ENCODE results near the gene KLHL8. TPM values are rescaled to one million over a fixed set of nuclear protein-coding genes. Genes with fewer than 3 reads are reported as not detected.
"Not testable (repeated sequence)": the region's sequence is repeated elsewhere in the genome, so short reads cannot be mapped to it uniquely, and the experiment has no call there.

Gene KLHL8
- total and polyA plus RNA-seq, 9 donors, result 7.9 to 13.9 (median 11.2) TPM

DNA sequence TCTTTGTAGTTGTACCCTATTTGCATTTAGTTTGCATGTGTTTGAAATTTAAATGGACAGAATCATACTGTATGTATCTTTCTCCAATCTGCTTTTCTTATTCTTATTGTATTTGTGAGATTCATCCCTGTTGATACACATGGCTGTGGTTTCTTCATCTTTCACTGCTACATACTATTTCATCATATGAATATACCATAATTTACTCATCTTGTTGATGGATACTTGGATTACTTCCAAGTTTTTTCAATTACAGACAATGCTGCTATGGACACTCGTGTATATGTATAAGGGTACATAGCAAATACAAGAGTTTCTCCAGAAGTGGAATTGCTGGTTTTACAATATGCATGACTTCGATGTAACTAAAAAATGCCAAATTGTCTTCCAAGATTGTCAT, 11.8 kb upstream of the KLHL8 start:
- no peak for DNase-seq
- no CpG with 5 or more reads among the region's 2 CpGs for whole genome bisulfite sequencing (ENCODE audit: insufficient coverage)
- H3K4me1 ChIP-seq (ENCODE audit: control insufficient read depth, insufficient read depth, low read length), result no peaks in the 10 kb centered on the region
- no peak overlapping the region for H3K4me3 ChIP-seq (ENCODE audit: low read length)
- no peaks in the 10 kb centered on the region for H3K36me3 ChIP-seq (ENCODE audit: control insufficient read depth, insufficient read depth, low read length)
- H3K27me3 ChIP-seq (ENCODE audit: control insufficient read depth, insufficient read depth, low read length), result no peaks in the 10 kb centered on the region
- H3K27ac ChIP-seq (ENCODE audit: low read length), result no peak overlapping the region
- no peaks in the 10 kb centered on the region for H3K9me3 ChIP-seq (replicated peaks; ENCODE audit: control insufficient read depth, low read depth, low read length)

- Histone ChIP-seq H3K4me3 (ENCODE audit: low read length) (no peak overlapping the region), H3K27me3 (ENCODE audit: control insufficient read depth, insufficient read depth, low read length) (no peaks in the 10 kb centered on the region), H3K36me3 (ENCODE audit: control insufficient read depth, insufficient read depth, low read length) (no peaks in the 10 kb centered on the region), H3K27ac (ENCODE audit: low read length) (no peak overlapping the region), H3K9me3 (replicated peaks; ENCODE audit: control insufficient read depth, low read depth, low read length) (no peaks in the 10 kb centered on the region), H3K4me1 (ENCODE audit: control insufficient read depth, insufficient read depth, low read length) (no peaks in the 10 kb centered on the region)
- DNase-seq, result no peak
- 81% methylated on average over 4 of the region's 6 CpGs for WGBS (ENCODE audit: insufficient coverage)
These were observed 10.4 kb upstream of the KLHL8 start for GRCh38 chr4:87230806-87231205.

- Histone ChIP-seq H3K36me3 (ENCODE audit: control insufficient read depth, insufficient read depth, low read length) (no peaks in the 10 kb centered on the region), H3K9me3 (replicated peaks; ENCODE audit: control insufficient read depth, low read depth, low read length) (no peaks in the 10 kb centered on the region), H3K27ac (ENCODE audit: low read length) (no peak overlapping the region), H3K4me1 (ENCODE audit: control insufficient read depth, insufficient read depth, low read length) (no peaks in the 10 kb centered on the region), H3K27me3 (ENCODE audit: control insufficient read depth, insufficient read depth, low read length) (no peaks in the 10 kb centered on the region), H3K4me3 (ENCODE audit: low read length) (no peak overlapping the region)
- 70% methylated on average over 2 of the region's 3 CpGs for WGBS (ENCODE audit: insufficient coverage)
- no peak for DNase-seq
These were observed 9.6 kb upstream of the KLHL8 start for GRCh38 chr4:87229979-87230378.

GRCh38 chr4:87228262-87228860, 7.9 kb upstream of the KLHL8 start:
- no peak for DNase-seq
- 100% methylated on average over 1 of the region's 2 CpGs for WGBS (ENCODE audit: insufficient coverage)
- no peaks in the 10 kb centered on the region for H3K27me3 ChIP-seq (ENCODE audit: control insufficient read depth, insufficient read depth, low read length)
- no peaks in the 10 kb centered on the region for H3K36me3 ChIP-seq (ENCODE audit: control insufficient read depth, insufficient read depth, low read length)
- no peaks in the 10 kb centered on the region for H3K4me1 ChIP-seq (ENCODE audit: control insufficient read depth, insufficient read depth, low read length)
- no peak overlapping the region for H3K27ac ChIP-seq (ENCODE audit: low read length)
- H3K9me3 ChIP-seq (replicated peaks; ENCODE audit: control insufficient read depth, low read depth, low read length), result no peaks in the 10 kb centered on the region
- H3K4me3 ChIP-seq (ENCODE audit: low read length), result no peak overlapping the region

DNA sequence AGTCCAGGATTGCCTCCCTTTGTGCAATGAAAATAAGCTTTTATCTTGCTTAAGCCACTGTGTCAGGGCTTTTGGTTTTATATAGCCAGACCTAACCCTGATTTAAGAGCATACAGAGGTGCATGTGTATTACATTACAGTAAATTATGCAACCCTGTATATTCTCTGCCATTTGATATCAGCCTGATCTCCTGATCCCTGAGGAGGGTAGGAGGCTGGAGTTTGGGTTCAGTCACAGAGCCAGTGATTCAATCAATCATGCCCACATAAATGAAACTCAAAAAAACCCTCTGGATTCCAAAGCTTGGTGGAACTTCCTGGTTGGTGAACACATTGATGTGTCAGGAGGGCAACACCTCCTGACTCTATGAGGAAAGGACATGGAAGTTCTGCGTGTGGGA, 7.3 kb upstream of the KLHL8 start:
- H3K4me1 ChIP-seq (ENCODE audit: control insufficient read depth, insufficient read depth, low read length), result no peaks in the 10 kb centered on the region
- no peaks in the 10 kb centered on the region for H3K27me3 ChIP-seq (ENCODE audit: control insufficient read depth, insufficient read depth, low read length)
- WGBS (ENCODE audit: insufficient coverage), result no CpG with 5 or more reads among the region's 1 CpG
- no peak overlapping the region for H3K27ac ChIP-seq (ENCODE audit: low read length)
- no peak for DNase-seq
- no peaks in the 10 kb centered on the region for H3K36me3 ChIP-seq (ENCODE audit: control insufficient read depth, insufficient read depth, low read length)
- H3K4me3 ChIP-seq (ENCODE audit: low read length), result no peak overlapping the region
- H3K9me3 ChIP-seq (replicated peaks; ENCODE audit: control insufficient read depth, low read depth, low read length), result no peaks in the 10 kb centered on the region

DNA sequence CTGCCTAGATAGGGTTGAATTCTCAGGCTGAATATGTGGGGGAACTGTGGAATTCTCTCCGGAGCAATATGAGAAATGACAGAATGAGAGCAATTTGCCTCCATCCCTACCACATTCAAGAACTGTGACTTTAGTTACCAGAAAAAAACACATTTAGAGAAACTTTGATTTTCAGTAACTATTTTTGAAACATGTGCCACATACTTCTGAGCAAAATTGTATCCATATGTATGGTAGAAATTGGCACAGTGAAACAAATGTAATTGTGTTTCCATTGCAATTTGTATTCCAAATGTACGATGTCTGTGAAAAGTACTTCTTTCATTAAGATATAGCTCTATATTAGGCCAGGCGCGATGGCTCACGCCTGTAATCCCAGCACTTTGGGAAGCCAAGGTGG, 5.5 kb upstream of the KLHL8 start:
- no CpG with 5 or more reads among the region's 5 CpGs for WGBS (ENCODE audit: insufficient coverage)
- H3K4me3 ChIP-seq (ENCODE audit: low read length), result no peak overlapping the region
- no peaks in the 10 kb centered on the region for H3K27me3 ChIP-seq (ENCODE audit: control insufficient read depth, insufficient read depth, low read length)
- H3K27ac ChIP-seq (ENCODE audit: low read length), result no peak overlapping the region
- H3K36me3 ChIP-seq (ENCODE audit: control insufficient read depth, insufficient read depth, low read length), result no peaks in the 10 kb centered on the region
- peaks cover 1% of the 10 kb centered on the region for H3K4me1 ChIP-seq (ENCODE audit: control insufficient read depth, insufficient read depth, low read length)
- no peak for DNase-seq
- H3K9me3 ChIP-seq (replicated peaks; ENCODE audit: control insufficient read depth, low read depth, low read length), result no peaks in the 10 kb centered on the region

DNA sequence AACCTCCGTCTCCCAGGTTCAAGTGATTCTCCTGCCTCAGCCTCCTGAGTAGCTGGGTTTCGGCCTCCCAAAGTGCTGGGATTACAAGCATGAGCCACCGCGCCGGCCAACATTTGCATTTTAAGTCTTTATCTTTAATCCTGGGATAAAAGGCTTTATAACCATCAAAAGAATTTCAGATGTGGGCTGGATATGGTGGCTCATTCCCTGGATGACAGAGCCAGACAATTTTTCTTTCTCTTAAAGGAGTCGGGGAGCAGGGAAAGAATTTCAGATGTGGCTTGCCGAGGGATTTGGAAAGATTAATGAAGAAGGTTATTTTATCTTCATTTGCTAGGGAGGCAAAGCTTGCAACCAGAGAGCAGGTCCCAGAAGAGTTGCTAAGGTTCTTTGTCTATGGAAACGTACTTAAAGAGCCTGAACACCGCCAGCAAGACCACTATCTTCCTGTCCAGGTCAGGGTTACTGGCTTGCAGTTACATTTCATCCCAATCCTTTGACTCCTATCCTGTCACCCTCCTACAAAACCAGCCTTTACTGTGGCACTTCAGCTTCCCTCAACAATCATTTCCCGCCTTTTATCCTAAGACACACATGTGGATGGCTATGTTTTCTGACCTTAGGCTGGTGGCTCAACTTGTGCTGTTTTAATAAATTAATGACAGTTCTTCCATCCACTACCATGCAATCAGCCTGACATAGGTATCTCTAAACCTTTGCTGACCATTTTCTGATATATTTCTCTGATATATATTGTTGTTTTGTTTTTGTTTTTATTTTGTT, 3.9 kb upstream of the KLHL8 start:
- 64% methylated on average over 4 of the region's 10 CpGs for WGBS (ENCODE audit: insufficient coverage)
- Histone ChIP-seq H3K4me1 (ENCODE audit: control insufficient read depth, insufficient read depth, low read length) (peaks cover 4% of the 10 kb centered on the region), H3K27ac (ENCODE audit: low read length) (no peak overlapping the region), H3K27me3 (ENCODE audit: control insufficient read depth, insufficient read depth, low read length) (no peaks in the 10 kb centered on the region), H3K9me3 (replicated peaks; ENCODE audit: control insufficient read depth, low read depth, low read length) (no peaks in the 10 kb centered on the region), H3K36me3 (ENCODE audit: control insufficient read depth, insufficient read depth, low read length) (no peaks in the 10 kb centered on the region), H3K4me3 (ENCODE audit: low read length) (no peak overlapping the region)
- no peak for DNase-seq

GRCh38 chr4:87219632-87220093, 755 bp downstream of the KLHL8 start:
- H3K36me3 ChIP-seq (ENCODE audit: control insufficient read depth, insufficient read depth, low read length), result no peaks in the 10 kb centered on the region
- peak; percentile 69 for DNase-seq
- H3K9me3 ChIP-seq (replicated peaks; ENCODE audit: control insufficient read depth, low read depth, low read length), result no peaks in the 10 kb centered on the region
- peak overlapping the region; percentile 99 for H3K4me3 ChIP-seq (ENCODE audit: low read length)
- H3K27me3 ChIP-seq (ENCODE audit: control insufficient read depth, insufficient read depth, low read length), result no peaks in the 10 kb centered on the region
- peak overlapping the region; percentile 98 for H3K27ac ChIP-seq (ENCODE audit: low read length)
- 0% methylated on average over 40 of the region's 40 CpGs for WGBS (ENCODE audit: insufficient coverage)
- peaks cover 7% of the 10 kb centered on the region for H3K4me1 ChIP-seq (ENCODE audit: control insufficient read depth, insufficient read depth, low read length)

DNA sequence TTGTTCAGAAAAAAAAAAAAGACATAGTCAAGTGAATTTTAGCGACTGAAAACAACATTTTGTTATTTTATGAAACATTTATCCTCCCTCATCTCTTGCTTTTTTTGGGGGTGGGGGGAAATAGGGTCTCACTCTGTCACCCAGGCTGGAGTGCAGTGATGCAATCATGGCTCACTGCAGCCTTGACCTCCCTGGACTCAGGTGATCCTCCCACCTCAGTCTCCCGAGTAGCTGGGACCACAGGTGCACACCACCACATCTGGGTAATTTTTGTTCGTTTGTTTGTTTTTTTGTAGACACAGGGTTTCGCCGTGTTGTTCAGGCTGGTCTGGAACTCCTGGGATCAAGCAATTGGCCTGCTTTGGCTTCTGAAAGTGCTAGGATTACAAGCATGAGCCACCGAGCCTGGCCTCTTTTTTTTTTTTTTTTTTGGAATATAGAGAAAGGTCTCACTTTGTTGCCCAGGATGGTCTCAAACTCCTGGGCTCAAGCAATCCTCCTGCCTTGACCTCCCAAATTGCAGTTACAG, 3.1 kb downstream of the KLHL8 start:
- DNase-seq; H3K9me3 ChIP-seq (replicated peaks; ENCODE audit: control insufficient read depth, low read depth, low read length); H3K4me1 ChIP-seq (ENCODE audit: control insufficient read depth, insufficient read depth, low read length); H3K36me3 ChIP-seq (ENCODE audit: control insufficient read depth, insufficient read depth, low read length); H3K27ac ChIP-seq (ENCODE audit: low read length); H3K27me3 ChIP-seq (ENCODE audit: control insufficient read depth, insufficient read depth, low read length); H3K4me3 ChIP-seq (ENCODE audit: low read length): not testable (repeated sequence)
- WGBS (ENCODE audit: insufficient coverage), result 100% methylated on average over 1 of the region's 6 CpGs

- Histone ChIP-seq H3K9me3 (replicated peaks; ENCODE audit: control insufficient read depth, low read depth, low read length) (no peaks in the 10 kb centered on the region), H3K4me3 (ENCODE audit: low read length) (no peak overlapping the region), H3K36me3 (ENCODE audit: control insufficient read depth, insufficient read depth, low read length) (no peaks in the 10 kb centered on the region), H3K27ac (ENCODE audit: low read length) (no peak overlapping the region), H3K27me3 (ENCODE audit: control insufficient read depth, insufficient read depth, low read length) (no peaks in the 10 kb centered on the region), H3K4me1 (ENCODE audit: control insufficient read depth, insufficient read depth, low read length) (peaks cover 7% of the 10 kb centered on the region)
- WGBS (ENCODE audit: insufficient coverage), result no CpG with 5 or more reads among the region's 1 CpG
- no peak for DNase-seq
These were observed 3.9 kb downstream of the KLHL8 start for GRCh38 chr4:87216469-87216868.

Measured in muscle of leg (tissue), 11 donors.